OCI-LY3 (cell line): ENCODE measurements around the gene BAHD1.

ENCODE experiments used
- EZH2phosphoT487 ChIP-seq: fragments of 200-600 bp; shearing (Covaris generic); IDR thresholded peaks from 2 replicates; pipeline ENCODE4 v1.6.1; 2018; ENCODE audit warnings: antibody characterized with exemption, mixed run types, low read depth
- TF ChIP-seq, protein P1 (sequence below): fragments of 200-600, 300-600 bp; sonication (generic); IDR thresholded peaks from 2 replicates; pipeline ENCODE4 v1.5.1; 2014; ENCODE audit warnings: antibody characterized with exemption, low read length, low read depth

DNA sequence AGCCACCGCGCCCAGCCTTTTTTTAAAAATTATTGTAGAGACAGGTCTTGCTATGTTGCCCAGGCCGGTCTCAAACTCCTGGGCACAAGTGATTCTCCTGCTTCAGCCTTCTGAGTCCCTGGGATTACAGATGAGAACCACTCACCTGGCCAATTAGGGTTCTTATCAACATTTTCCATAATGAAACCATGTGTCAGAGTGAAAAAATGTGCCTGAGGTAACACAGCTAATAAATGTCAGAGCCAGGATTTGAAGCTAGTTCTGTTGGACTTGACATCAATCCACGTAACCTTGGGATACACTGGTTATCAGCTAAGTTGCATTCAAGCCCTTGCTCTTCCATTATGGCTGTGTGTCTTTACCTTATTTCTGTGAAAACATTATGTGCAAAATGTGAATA, 59.2 kb downstream of the BAHD1 start:
- TF ChIP-seq, protein P1, sequence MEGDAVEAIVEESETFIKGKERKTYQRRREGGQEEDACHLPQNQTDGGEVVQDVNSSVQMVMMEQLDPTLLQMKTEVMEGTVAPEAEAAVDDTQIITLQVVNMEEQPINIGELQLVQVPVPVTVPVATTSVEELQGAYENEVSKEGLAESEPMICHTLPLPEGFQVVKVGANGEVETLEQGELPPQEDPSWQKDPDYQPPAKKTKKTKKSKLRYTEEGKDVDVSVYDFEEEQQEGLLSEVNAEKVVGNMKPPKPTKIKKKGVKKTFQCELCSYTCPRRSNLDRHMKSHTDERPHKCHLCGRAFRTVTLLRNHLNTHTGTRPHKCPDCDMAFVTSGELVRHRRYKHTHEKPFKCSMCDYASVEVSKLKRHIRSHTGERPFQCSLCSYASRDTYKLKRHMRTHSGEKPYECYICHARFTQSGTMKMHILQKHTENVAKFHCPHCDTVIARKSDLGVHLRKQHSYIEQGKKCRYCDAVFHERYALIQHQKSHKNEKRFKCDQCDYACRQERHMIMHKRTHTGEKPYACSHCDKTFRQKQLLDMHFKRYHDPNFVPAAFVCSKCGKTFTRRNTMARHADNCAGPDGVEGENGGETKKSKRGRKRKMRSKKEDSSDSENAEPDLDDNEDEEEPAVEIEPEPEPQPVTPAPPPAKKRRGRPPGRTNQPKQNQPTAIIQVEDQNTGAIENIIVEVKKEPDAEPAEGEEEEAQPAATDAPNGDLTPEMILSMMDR: no peak
- TF ChIP-seq EZH2phosphoT487: no peak
